ENCODE results near the gene PPP1R13B.

DNA sequence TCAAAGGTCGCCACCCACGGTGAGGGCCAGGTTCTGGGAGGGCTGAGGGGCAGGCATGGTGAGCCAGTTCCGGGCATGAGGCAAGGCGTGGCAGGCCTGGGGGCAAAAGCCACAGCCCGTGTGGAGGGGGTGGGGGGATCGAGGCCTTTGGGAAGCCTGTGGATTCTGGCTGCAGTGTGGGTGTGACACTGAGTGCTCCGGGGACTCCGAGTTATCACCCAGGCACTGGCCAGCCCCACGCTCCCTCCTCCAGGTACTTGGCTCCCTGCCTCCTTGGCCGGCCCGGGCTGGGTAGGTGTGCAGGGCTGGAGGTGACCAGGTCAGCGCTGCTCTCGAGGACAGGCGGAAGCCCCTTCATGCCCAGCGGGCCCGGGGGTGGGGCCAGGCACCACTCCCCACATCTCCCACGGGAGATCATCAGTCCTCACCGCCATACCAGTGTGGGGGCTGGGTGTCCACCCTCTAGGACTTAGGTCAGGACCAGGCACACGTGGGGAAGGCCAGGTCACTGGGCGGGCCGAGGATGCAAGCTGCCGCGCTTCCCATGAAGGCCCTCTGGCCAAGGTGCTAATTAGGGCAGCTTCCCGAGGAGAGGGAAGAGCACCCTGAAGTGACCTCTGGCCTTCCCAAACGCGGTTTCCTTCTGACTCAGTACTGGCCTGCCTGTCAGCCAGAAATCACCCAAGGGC, 46.8 kb upstream of the PPP1R13B start:
- TF ChIP-seq, protein P1, sequence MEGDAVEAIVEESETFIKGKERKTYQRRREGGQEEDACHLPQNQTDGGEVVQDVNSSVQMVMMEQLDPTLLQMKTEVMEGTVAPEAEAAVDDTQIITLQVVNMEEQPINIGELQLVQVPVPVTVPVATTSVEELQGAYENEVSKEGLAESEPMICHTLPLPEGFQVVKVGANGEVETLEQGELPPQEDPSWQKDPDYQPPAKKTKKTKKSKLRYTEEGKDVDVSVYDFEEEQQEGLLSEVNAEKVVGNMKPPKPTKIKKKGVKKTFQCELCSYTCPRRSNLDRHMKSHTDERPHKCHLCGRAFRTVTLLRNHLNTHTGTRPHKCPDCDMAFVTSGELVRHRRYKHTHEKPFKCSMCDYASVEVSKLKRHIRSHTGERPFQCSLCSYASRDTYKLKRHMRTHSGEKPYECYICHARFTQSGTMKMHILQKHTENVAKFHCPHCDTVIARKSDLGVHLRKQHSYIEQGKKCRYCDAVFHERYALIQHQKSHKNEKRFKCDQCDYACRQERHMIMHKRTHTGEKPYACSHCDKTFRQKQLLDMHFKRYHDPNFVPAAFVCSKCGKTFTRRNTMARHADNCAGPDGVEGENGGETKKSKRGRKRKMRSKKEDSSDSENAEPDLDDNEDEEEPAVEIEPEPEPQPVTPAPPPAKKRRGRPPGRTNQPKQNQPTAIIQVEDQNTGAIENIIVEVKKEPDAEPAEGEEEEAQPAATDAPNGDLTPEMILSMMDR (IDR thresholded peaks at IDR 0.05; ENCODE audit: poor library complexity), result no peak
- no peak for TF ChIP-seq EZH2 (IDR thresholded peaks at IDR 0.05; ENCODE audit: borderline replicate concordance)
